Neuron (in vitro differentiated cells): Measurements from ENCODE around the gene PUSL1.

ENCODE experiments used
- H2AFZ ChIP-seq: one replicate; pipeline ENCODE4 v1.6.1; 2013; ENCODE audit warnings: low read depth, mild to moderate bottlenecking, inconsistent platforms, low read length, moderate library complexity
- H3K27me3 ChIP-seq: one replicate; pipeline ENCODE4 v1.6.1; 2013; ENCODE audit warnings: low read length; ENCODE audit not compliant: insufficient read depth
- H3K36me3 ChIP-seq: one replicate; pipeline ENCODE4 v1.6.1; 2013; ENCODE audit warnings: low read length; ENCODE audit not compliant: insufficient read depth
- H3K4me1 ChIP-seq: one replicate; pipeline ENCODE4 v1.6.1; 2013; ENCODE audit warnings: low read length; ENCODE audit not compliant: insufficient read depth
- H3K4me3 ChIP-seq: 2 replicates; pipeline ENCODE4 v1.5.1; 2013; ENCODE audit warnings: mild to moderate bottlenecking, low read length, moderate library complexity
- H3K9me3 ChIP-seq: one replicate; pipeline ENCODE4 v1.6.1; 2013; ENCODE audit warnings: low read length

PUSL1 gene

DNA sequence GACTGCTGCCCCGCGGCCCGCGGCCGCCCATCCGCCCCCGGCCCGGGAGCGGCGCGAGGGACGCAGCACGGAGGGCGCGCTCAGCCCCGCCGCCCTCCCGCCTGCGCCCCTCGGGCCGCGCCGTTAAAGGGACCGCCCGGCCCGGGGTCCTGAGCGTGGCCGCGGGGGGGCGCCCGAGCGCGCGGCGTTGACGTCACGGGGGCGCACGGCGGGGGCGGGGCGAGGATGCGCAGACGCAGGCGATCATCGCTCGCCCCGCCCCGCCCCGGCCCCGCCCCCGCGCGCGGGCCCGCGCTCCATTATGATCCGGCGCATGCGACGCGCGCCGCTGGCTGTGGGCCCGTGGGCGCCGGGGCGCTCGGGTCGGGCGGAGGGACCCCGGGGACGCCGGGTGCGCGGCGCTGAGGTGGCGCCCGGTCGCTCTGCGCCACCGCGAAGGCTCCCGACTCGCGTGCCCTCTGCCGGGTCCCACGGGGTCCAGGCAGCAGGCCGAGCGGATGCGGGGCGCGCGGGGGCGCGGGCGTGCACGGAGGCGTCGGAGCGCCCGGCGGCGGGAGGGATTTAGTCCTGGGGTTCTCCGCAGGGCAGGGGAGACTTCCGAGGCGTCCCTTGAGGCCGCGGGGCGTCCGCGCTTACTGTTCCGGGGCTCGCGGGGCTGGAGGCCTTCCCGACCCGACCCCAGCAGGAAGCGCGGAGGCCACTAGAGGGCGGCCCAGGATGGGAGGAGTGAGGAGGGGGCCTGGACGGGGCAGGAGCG is 41.0 kb downstream of the PUSL1 start, which contains the start of gene DVL1:
DVL1 (minus strand) TSS at position 163 of the 757 bp plus-strand sequence. CDS start 353 bp downstream, outside the sequence.
- H3K36me3 ChIP-seq = no peaks in the 10 kb centered on the region
- H3K27me3 ChIP-seq = no peaks in the 10 kb centered on the region
- H3K4me3 ChIP-seq = peak within 1 kb of the TSS; percentile 95
- H3K4me1 ChIP-seq = peaks cover 26% of the 10 kb centered on the region
- no peak within 1 kb of the TSS for H2AFZ ChIP-seq
- no peaks in the 10 kb centered on the region for H3K9me3 ChIP-seq

DNA sequence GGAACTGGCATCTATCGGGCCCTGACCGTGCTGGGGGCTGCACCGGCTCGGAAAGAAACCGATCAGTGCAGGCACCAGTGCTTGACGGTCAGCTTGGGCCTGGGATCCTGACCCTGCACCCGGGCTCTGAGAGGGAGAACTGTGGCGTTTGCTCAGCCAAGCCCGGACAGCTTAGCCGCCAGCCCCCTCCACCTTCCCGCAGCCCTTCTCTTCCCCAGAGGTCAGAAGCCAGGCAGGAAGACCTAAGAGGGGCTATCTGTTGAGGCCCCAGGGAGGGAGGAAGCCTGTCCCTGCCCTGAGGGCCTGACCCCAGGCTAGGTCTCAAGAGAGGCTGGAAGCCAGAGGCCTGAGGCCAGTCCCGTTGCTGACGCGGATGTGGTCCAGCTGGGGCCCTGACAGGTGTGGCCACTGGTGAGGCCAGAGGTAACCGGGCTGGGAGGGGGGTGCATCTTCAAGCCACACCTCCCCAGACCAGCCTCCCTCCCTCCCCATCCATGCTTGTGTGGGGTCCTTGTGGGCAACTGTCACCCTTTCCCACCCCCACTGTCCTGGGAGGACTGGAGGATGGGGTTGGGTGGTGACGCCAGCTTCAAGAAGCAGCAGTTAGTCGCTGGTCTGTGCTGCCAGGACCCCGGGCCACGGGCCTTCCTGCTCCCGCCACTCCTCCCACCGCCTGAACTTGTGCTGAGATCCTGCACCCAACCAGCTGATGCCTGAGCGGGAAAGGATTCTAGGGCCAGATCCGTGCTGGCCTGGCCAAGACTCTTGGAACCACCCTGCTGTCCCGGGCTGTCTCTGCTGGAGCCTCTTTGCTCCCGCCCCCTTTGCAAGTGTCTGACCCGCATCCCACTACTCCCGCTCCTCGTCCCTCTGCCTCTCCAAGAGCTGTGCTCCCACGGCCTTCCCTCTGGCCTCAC is 43.4 kb downstream of the PUSL1 start:
- Histone ChIP-seq H3K36me3 (no peaks in the 10 kb centered on the region), H3K4me3 (peak overlapping the region; percentile 9), H3K4me1 (peaks cover 27% of the 10 kb centered on the region), H3K27me3 (no peaks in the 10 kb centered on the region), H2AFZ (no peak overlapping the region), H3K9me3 (no peaks in the 10 kb centered on the region)

DNA sequence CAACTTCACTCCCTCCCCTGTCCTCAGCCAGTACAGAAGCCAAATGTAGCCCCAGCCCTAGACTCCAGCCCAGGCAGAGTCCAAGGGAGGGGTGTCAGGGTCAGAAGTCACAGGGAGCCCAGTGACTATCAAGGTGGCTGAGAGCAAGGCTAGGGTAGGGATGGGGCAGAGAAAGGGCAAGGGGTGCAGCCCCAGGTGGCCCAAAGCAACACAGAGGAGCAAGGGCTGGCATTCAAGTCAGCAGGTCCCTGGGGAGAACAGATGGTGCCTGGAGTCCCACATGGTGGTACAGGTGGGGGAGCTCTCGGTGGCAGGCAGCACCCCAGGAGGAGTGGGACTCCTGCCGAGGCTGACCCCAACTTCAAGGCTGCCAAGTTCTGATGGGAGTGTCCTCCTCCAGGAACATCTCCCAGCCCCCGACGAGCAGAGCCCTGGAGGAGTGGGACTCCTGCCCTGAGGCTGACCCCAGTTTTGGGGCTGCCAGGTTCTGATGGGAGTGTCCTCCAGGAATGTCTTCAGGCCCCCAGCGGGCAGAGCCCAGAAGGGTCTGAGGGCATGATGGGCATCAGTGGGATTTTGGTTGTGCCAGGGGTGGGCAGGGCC is 44.5 kb downstream of the PUSL1 start:
- Histone ChIP-seq H3K4me3 (no peak overlapping the region), H2AFZ (no peak overlapping the region), H3K27me3 (no peaks in the 10 kb centered on the region), H3K36me3 (no peaks in the 10 kb centered on the region), H3K4me1 (peaks cover 27% of the 10 kb centered on the region), H3K9me3 (no peaks in the 10 kb centered on the region)

DNA sequence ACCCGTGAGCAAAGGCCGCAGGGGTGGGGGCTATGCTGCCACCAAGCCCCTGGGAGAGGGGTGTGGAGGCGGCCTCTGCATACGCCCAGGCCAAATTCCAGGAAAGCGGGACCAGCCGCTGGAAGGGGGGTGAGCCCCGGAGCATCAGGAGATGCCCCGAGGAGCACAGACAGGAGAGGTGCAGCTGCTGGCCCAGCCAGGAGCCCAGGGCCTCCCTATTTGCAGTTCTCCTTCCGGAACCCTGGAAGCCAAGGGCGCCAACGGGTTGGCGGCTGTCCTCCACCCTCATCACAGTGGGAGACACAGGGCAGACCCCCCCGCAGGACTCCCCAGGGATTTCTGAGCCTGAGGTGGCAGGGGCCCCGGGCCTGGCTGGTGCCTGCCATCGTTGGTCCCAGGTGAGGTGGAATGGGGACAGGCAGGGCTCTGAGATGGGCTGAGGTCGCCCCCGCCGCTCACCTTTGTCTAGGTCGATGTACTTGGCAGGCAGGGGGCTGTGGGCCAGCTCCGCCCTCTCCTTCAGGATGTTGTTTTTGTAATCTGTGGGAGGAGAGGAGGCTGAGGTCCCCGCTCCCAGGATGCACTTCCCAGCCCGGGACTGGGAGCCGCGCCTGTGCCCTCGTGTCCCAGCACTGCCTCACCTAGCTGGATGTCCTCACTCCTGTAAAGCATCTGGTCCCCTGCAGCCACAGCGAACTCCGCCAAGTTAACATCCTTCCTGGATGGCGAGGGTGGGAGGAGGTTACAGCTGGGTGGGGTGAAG is 45.2 kb downstream of the PUSL1 start:
- no peaks in the 10 kb centered on the region for H3K9me3 ChIP-seq
- peaks cover 28% of the 10 kb centered on the region for H3K4me1 ChIP-seq
- no peaks in the 10 kb centered on the region for H3K36me3 ChIP-seq
- no peak overlapping the region for H3K4me3 ChIP-seq
- no peaks in the 10 kb centered on the region for H3K27me3 ChIP-seq
- no peak overlapping the region for H2AFZ ChIP-seq

DNA sequence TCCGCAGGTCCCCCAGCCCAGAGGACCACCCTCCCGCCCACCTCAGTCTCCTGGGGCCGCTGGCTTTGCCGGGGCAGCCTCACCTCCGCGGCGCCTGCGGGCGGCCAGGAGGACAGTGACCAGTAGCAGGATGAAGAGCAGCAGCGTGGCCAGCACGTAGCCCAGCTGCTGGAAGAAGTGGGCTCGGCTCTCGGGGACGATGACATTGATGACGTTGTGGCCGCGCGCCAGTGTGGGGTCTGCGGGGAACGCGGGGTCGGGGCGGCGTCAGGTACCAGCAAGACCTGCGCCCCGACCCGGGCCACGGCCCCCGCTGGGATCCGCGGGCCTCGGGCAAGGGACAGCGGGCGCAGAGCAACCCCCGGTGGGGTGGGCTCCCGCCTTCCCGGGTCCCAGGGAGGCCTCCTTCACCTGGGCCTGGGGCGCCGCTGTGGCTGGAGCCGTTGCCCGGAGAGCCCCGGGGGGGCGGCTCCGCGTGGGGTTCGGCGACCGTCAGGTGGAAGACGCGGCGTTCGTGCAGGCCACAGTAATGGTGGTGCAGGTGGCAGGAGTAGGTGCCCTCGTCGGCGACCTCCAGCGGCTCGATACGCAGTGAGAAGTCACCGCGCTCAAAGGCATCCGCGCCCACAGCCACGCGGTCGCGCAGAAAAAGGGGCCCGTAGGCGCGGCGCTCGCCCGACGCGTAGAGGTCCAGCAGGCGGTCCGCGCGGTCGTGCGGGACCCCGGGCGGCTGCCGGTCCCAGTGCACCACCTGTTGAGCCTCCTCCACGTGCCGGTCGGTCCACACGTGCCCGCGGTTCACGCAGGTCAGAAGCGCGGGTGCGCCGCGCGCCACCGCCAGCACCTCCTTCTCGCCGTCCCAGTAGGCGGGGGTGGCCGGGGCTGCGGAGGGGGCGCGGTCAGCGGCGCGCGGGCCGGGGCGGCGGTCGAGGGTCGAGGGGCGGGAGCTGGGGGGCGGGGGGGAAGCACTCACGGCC is 46.2 kb downstream of the PUSL1 start:
- Histone ChIP-seq H3K4me1 (peaks cover 38% of the 10 kb centered on the region), H3K9me3 (no peaks in the 10 kb centered on the region), H3K36me3 (no peaks in the 10 kb centered on the region), H3K4me3 (no peak overlapping the region), H2AFZ (no peak overlapping the region), H3K27me3 (no peaks in the 10 kb centered on the region)

DNA sequence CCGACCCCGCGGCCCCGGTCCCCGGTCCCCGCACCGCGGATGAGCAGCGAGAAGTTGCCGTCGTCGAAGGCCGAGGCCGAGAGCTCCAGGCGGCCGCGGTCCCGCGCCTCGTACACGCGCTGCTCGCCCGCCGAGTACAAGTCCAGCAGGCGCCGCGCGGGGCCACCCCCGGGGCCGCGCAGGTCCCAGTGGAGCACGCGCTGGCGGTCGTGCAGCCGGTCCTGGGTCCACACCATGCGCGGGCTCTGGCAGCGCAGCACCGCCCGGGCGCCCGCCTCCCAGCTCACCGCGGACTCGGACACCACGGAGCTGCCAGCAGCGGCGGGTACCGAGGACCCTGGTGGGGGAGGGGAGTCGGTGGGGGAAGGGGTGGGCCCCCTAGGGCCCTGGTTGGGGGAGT is 47.0 kb downstream of the PUSL1 start:
- Histone ChIP-seq H3K4me3 (no peak overlapping the region), H3K9me3 (no peaks in the 10 kb centered on the region), H3K4me1 (peaks cover 47% of the 10 kb centered on the region), H3K36me3 (no peaks in the 10 kb centered on the region), H3K27me3 (no peaks in the 10 kb centered on the region), H2AFZ (no peak overlapping the region)

DNA sequence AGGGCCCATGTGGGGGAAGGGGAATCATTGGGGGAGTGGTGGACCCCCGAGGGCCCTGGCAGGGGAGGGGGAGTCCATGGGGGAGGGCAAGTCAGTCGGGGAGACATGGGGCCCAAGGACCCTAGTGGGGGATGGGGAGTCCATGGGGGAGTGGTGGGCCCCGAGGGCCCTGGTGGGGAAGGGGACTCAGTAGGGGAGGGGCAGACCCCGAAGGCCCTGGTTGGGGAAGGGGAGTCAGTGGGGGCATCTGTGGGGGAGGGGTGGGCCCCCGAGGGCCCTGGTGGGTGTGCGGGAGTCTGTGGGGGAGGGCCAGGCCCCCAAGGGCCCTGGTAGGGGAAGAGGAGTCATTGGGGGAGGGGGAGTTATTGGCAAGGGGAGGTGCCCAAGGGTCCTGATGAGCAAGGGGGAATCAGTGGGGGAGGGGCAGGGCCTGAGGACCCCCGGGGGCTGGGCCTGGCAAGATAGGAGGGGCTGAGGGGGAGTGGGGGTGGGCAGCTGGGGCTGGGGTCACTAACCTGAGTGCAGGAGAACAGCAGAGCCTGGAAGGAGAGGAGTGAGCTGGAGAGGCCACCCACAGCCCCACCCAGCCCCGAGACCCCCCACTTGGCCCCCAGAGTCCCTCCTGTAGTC is 47.9 kb downstream of the PUSL1 start:
- Histone ChIP-seq H3K27me3 (no peaks in the 10 kb centered on the region), H3K4me1 (peaks cover 53% of the 10 kb centered on the region), H3K4me3 (no peak overlapping the region), H3K9me3 (no peaks in the 10 kb centered on the region), H3K36me3 (no peaks in the 10 kb centered on the region), H2AFZ (no peak overlapping the region)

DNA sequence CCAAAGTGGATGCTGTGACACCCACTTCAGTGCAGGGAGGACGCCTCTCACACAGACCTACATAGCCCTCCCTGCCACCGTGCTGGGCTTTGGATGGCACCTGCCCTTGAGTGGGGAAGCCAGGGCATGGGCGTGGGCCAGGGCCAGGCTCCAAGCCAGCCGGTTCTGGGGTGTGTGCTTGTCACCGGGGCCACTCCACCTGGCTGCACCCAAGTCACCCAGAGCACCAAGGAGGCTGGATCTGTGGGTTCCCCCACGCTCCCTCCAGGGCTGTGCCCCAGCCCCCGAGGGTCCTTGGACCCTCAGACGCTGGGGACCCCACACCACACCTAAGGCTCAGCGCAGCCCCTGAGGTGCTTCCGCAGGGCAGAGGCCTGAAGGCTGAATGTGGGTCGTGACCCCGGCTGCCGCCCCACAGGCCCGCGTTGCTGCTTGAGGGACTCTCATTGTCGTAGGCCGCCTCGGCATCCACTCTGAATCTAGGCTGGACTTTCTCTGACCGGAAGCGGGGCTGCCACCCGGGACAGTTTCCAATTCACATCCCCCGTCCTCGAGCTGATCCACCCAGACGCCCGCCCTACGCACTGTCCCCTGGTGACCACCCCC is 48.5 kb downstream of the PUSL1 start:
- H3K9me3 ChIP-seq = no peaks in the 10 kb centered on the region
- H2AFZ ChIP-seq = no peak overlapping the region
- no peaks in the 10 kb centered on the region for H3K27me3 ChIP-seq
- peak overlapping the region; percentile 50 for H3K4me3 ChIP-seq
- peaks cover 48% of the 10 kb centered on the region for H3K4me1 ChIP-seq
- H3K36me3 ChIP-seq = no peaks in the 10 kb centered on the region

DNA sequence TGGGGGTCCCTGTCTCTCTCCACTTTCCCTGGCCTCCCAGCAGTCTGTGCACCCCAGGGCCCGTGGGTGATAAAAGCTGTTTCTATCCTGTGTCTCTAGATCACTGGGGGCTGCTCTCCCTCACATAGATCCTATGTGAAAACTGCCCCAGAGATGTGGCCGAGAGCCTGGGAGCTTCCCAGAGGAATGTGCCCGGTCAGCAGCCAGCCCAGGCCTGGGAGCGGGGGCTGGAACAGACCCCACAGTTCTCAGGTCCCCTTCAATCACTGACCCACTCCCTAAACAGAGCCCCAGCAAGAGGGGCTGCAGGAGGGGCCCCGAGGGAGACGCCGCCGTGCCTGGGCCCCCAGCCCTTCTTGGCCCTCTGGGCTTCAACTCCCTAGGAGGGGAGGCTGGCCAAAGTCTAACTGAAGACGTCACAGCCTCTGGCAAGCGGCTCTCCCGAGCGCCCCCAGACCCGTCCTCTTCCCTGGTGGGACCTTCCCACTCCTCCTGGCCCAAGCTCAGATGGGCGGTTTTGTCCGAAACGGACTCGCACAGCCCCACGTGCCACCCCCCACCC is 49.6 kb downstream of the PUSL1 start:
- Histone ChIP-seq H3K4me1 (peaks cover 44% of the 10 kb centered on the region), H2AFZ (no peak overlapping the region), H3K4me3 (peak overlapping the region; percentile 50), H3K36me3 (no peaks in the 10 kb centered on the region), H3K27me3 (no peaks in the 10 kb centered on the region), H3K9me3 (no peaks in the 10 kb centered on the region)

DNA sequence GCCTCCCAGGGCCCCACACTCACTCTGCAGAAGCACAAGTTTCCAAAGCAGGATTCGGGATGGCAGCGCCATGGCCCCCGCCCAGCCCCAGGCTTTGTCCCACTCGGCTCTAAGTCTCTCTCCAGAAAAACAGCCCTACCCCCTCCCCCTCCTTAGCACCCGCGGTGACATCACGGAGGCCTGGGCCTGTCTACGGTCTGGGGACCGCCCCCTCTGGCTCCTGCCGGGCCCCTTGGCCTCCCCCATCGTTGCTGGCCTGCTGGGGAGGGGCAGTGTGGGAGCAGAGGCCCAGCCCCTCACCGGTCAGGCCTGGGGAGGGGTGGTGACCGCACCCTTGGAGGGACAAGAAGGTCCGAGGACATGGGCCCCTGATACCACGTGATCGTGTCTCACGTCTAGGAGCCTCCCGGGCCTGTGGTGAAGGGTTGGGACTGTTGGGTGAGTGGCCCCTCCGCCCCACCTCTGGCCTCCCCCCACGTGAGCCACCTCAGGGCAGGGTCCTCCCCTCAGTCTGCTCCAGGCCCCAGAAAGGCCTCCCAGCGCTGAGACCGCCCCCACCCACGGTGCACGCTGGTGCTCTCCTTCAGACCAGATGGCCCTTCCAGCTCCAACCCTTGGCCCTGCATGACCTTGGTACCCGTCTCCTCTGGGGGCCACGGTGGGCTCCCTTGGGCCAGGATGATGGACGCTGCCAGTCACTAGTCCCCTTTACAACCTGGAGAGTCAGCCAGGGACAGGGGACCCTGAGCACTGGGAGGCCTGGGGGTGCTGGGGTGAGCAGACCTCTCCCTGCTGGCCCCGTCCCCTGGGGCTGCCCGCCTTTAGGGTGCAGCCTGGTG is 50.3 kb downstream of the PUSL1 start, which contains the start of gene MXRA8:
MXRA8 (minus strand) TSS at position 123 of the 839 bp plus-strand sequence; CDS start at position 72, 51 bp downstream.
- Histone ChIP-seq H3K4me3 (peak within 1 kb of the TSS; percentile 50), H2AFZ (no peak within 1 kb of the TSS), H3K36me3 (no peaks in the 10 kb centered on the region), H3K27me3 (no peaks in the 10 kb centered on the region), H3K4me1 (peaks cover 42% of the 10 kb centered on the region), H3K9me3 (no peaks in the 10 kb centered on the region)
